NCI-H2227 treated with DMSO at 0.1 percent for 48 hours (cell line): Measurements from ENCODE around the gene EFTUD2.
A peak's percentile ranks its signal among the peaks of the same experiment; 100 is the strongest.

Experiments used
- DNase-seq: peaks from one replicate; lab custom pipeline; 2025; lab: John Stamatoyannopoulos, UW

The EFTUD2 gene

GRCh38 chr17:44925731-44926697, 26.8 kb upstream of the EFTUD2 start:
- DNase-seq = no peak

DNA sequence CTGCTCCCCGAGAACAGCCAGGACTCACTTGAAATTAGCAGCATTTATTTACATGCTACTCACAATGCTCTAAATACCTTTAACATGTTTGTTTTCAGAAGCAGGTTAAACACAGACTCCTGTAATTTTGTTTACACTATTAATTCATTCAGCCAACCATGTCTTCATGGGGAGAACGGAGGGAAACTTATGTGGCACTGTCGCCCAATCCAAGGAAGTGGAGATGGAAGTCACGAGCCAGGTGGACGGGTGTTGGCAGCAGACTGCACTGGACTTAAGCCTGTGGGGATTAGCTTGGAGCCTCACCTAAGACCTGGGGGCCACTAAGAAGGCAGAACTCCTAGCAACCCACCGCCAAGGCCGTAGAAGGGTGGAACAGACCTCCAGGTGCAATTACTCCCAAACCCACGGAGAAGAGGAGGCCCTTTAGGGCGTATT, 24.9 kb upstream of the EFTUD2 start:
- DNase-seq = no peak

GRCh38 chr17:44922746-44923470, 23.7 kb upstream of the EFTUD2 start:
- no peak for DNase-seq

DNA sequence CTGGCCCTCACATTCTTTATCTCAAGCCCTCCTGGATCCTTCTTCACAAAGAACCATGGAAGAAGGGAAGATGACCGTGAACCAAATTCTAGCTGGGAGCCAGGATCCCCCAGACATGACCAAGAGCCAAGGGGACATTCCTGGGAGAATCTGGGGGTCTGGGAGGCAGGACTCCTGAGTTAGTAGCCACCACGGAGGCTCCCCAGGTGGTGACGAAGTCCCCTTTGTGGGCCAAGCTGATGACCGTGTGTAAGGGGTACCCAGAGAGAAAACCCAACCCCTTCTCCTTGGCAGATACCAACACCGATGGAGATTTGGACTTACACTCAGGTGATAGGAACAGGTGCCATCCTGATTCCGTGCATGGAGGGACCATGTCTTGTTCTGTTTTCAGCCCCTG, 22.9 kb upstream of the EFTUD2 start:
- no peak for DNase-seq

GRCh38 chr17:44921122-44921882, 22.1 kb upstream of the EFTUD2 start:
- DNase-seq = peak; percentile 69

DNA sequence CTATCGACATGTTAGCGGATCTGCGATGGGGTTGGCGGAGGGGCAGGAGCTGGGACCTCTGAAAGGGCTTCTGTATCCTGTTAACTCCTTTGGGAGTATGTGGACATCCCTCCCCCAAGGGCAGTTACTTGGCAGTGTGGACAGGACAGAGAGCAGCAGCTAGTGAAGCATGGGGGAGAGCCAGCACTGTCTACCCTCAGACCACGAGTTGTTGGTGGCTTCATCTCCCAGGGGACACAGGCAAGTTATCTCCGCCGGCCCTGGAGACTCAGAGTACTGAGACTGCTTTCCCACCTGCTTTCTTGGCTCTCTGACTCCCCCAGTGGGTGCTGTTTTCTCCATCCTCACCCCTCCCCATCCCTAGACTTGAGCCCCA, 21.3 kb upstream of the EFTUD2 start:
- no peak for DNase-seq

GRCh38 chr17:44919885-44920564, 20.8 kb upstream of the EFTUD2 start:
- peak; percentile 45 for DNase-seq

- no peak for DNase-seq
These were observed 20.2 kb upstream of the EFTUD2 start for GRCh38 chr17:44919411-44919810.

- DNase-seq = no peak
These were observed 18.8 kb upstream of the EFTUD2 start for GRCh38 chr17:44918006-44918405.

- DNase-seq = no peak
These were observed 18.2 kb upstream of the EFTUD2 start for GRCh38 chr17:44917456-44917855.

DNA sequence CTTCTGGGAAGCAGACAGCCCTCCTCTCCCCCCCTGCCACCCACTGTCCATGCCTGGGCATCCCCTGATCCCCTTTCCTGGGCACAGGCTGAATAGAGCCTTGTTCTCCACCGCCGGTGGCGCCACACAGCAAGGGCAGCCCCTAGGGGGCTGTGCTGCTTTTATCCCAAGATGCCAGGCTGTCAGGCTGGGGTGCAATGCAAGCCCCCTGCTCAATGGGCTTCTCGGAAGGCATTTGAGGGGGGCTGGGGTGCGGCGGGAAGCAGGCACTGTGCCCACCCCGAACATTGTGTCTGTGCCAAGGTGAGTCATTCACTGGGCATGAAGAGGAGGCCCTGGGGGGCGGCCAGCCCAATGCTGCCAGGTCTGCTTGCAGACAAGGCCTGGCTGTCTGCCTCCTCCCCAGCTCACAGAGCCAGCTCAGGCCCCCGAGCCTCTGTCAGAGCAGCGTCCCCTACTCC, 17.6 kb upstream of the EFTUD2 start:
- no peak for DNase-seq

DNA sequence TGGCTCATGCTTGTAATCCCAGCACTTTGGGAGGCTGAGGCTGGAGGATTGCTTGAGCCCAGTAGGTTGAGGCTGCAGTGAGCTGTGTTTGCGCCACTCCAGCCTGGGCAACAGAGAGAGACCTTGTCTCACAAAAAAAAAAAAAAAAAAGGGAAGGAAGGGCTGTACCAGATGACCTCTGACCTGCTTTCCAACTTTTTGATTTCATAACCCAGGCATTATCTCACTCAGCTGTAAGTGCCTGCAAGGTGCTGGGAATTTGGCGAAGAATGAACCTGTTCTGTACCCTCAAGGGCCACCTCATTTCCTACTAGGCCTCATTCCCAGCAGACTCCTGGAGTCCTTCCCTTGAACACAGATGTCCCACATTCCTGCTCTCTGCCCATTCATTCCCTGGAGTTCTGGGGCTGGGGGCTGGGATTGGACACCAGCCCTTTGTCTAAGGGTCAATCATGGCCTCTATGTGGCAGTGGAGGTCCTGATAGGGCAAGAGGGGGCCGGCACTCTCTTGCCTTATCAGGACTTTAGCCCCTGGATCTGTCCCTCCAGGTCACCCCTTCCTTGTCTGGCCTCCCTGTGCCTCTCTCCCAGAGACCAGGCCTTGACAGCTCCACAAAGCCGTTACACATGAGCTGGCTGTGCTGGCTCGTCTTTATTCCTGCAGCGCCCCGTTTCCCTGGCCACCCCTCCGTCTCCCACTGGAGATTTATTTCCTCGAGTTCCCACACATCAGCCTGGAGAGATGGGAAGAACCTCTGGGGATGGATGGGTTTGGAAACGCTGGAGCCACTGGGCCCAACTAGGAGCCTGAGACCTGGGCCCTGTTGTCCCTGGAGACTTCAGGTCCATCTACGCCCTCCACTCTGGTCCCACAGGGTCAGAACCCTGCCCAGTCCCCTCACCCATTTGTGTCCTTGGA, 16.9 kb upstream of the EFTUD2 start:
- DNase-seq = no peak

- no peak for DNase-seq
These were observed 16.1 kb upstream of the EFTUD2 start, which contains the start of gene GFAP for GRCh38 chr17:44915321-44915726. TSS of gene GFAP (minus strand) at chr17:44915500. CDS start at chr17:44915486, 14 bp downstream.

DNA sequence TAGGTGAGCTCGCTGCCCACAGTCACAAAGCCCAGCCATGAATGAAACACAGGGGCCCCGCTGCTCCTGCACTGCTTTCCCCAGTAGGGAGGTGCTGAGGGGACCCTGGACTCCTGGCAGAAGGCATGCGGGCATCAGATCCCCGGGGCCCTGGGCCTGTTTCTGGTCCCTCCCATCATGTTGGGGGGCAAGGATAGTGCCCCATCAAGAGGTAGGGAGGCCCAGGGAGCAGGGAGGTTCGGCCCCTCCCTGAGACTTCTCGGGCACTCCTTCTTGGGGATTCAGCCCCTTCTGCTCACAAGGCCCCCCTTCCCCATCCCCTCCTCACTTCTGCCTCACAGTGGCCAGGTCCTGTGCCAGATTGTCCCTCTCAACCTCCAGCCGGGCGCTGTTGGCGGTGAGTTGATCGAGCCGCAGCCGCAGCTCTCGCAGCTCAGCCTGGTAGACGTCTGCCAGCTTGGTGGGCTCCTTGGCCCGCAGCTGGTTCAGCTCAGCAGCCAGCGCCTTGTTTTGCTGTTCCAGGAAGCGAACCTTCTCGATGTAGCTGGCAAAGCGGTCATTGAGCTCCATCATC, 15.5 kb upstream of the EFTUD2 start:
- DNase-seq = no peak

DNA sequence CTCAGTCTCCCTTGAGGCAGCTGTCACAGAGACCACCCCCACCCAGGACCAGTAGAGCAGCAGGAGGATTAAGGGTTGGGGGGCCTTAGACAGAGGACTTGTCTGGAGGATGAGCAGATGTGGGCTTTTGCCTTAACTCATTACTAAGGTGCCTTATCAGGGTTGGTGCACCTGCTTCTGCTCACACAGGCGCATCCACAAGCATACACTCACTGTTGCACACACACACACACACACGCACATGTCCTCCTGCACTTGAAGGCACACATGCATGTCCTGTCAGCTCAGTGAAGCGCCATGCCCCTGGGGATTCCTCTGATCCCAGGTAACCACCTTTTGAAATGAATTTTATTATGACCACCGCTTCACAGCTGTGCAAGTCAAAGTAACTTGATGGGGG, 14.9 kb upstream of the EFTUD2 start:
- no peak for DNase-seq

GRCh38 chr17:44913676-44914075, 14.4 kb upstream of the EFTUD2 start:
- no peak for DNase-seq

- no peak for DNase-seq
These were observed 13.7 kb upstream of the EFTUD2 start for GRCh38 chr17:44912763-44913544.

GRCh38 chr17:44911133-44912001, 12.1 kb upstream of the EFTUD2 start:
- DNase-seq = no peak
